Choroid plexus epithelial cell (primary cell): Measurements from ENCODE around the gene CES2.

Experiments
- DNase-seq: peaks from one replicate; pipeline ENCODE4 v3.0.0-alpha.2; 2010; ENCODE audit warnings: low read depth
- H3K4me3 ChIP-seq: 2 replicates; pipeline ENCODE4 v1.5.1; 2011; ENCODE audit warnings: low read depth, mild to moderate bottlenecking, control low read depth, low read length, moderate library complexity
- CTCF ChIP-seq: conservative IDR thresholded peaks from 2 replicates; pipeline ENCODE4 v1.5.1; 2011; ENCODE audit warnings: low read depth, mild to moderate bottlenecking, control low read depth, inconsistent platforms, low read length, moderate library complexity

The CES2 gene

GRCh38 chr16:66948134-66948836, 13.0 kb downstream of the CES2 start:
- no peak for TF ChIP-seq CTCF
- peak overlapping the region; percentile 61 for H3K4me3 ChIP-seq
- DNase-seq = no peak

GRCh38 chr16:66948837-66949225, 13.5 kb downstream of the CES2 start:
- no peak for TF ChIP-seq CTCF
- no peak overlapping the region for H3K4me3 ChIP-seq

DNA sequence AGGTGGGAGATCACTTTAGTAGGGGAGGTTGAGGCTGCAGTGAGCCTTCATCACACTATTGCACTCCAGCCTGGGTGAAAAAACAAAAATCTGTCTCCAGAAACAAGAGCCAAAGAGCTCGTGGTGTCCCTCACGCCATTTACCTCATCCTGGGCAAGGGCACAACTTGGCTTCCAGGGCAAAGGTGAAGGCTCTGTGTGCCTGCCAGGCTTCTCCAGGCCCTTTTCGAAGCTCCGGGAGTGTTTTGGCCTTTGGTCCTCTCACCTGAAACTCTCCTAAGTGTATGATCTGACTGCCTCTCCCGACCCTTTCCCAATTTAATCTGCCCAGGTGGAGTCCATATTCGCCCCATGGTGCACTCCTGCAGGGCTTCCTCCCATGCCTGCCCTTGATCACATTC, 14.2 kb downstream of the CES2 start:
- no peak for DNase-seq
- H3K4me3 ChIP-seq = no peak overlapping the region
- TF ChIP-seq CTCF = no peak

More at GRCh38 chr16:66948837-66949225, 13.5 kb downstream of the CES2 start:
- no peak for DNase-seq

GRCh38 chr16:66950437-66950836, 15.1 kb downstream of the CES2 start:
- no peak for TF ChIP-seq CTCF
- H3K4me3 ChIP-seq = no peak overlapping the region
- DNase-seq = no peak

DNA sequence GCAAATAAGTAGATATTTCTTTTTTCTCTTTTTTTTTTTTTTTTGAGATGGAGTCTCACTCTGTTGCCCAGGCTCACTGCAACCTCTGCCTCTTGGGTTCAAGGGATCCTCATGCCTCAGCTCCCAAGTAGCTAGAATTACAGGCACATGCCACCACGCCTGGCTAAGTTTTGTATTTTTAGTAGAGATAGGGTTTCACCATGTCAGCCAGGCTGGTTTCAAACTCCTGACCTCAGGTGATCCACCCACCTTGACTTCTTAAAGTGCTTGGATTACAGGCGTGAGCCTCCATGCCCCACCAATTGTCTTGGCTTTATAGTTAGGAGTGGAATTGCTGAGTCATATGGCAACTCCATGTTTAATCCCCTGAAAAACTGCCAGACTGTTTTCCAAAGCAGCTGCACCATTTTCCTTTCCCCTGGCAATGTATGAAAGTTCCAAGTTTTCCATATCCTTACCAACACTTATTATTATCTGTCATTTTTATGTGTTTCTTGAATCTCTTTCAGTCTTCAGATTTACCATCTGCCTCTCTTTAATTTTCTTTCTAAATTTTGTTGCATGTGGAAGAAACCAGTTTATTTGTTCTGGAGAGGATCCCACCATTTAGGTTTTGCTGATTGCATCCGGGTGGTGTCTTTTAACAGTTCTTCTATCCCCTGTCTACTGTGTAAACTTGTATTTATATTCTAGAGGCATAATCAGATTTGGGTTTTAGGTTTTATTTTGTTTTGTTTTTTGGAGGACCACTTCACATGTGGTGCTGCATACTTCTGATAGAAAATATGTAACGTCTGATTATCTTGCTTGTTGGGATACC, 15.9 kb downstream of the CES2 start:
- DNase-seq = no peak
- no peak for TF ChIP-seq CTCF
- no peak overlapping the region for H3K4me3 ChIP-seq

DNA sequence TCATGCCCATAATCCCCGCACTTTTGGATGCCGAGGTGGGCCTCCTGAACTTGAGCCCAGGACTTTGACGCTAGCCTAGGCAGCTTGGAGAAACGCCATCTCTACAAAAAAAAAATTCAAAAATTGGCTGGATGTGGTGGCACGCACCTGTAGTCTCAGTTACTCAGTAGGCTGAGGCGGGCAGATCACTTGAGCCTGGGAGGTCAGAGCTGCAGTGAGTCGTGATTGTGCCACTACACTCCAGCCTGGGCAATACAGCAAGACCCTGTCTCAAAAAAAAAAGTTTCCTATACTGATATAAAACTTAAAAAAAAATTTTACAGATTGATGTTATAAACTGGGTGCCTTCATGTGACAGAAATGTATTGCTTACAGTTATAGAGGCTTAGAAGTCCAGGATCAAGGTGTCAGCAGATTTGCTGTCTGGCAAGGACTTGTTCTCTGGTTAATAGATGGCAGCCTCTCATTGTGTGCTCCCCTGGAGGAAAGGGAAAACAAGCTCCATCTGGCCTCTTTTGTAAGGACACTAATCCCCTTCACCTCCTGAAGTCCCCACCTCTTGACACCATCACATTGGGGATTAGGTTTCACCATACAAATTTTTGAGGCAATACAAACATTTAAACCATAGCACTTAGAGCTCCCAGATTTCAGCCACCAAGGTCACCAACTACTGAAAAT, 17.3 kb downstream of the CES2 start:
- no peak for TF ChIP-seq CTCF
- no peak for DNase-seq

More for the DNA sequence above, 17.3 kb downstream of the CES2 start:
- no peak overlapping the region for H3K4me3 ChIP-seq
